ENCODE results near the gene PCDH1.

Gene PCDH1

GRCh38 chr5:141920771-141921170 is 42.6 kb upstream of the PCDH1 start:
- Histone ChIP-seq H3K4me2 (ENCODE audit: low read depth, low read length, poor library complexity, severe bottlenecking) (no peak overlapping the region), H3K9ac (ENCODE audit: low read depth, low read length, poor library complexity, severe bottlenecking) (no peak overlapping the region), H2AFZ (ENCODE audit: low read length) (no peak overlapping the region), H3K4me3 (ENCODE audit: low read length, poor library complexity, severe bottlenecking) (no peak overlapping the region), H3F3A (ENCODE audit: low read depth) (0 out of 2 replicates have a peak, but pooled peaks cover 2% of the 10 kb centered on the region), H3K9me2 (replicated peaks; ENCODE audit: low read depth, low read length) (no peaks in the 10 kb centered on the region), H3K9me3 (ENCODE audit: insufficient read depth, low read depth, low read length) (no peaks in the 10 kb centered on the region), H3K27me3 (ENCODE audit: insufficient read depth, low read length, poor library complexity, severe bottlenecking) (no peaks in the 10 kb centered on the region), H3K79me2 (ENCODE audit: insufficient read depth, low read length) (peaks cover 23% of the 10 kb centered on the region), H4K20me1 (ENCODE audit: insufficient read depth, low read length, poor library complexity, severe bottlenecking) (peaks cover 11% of the 10 kb centered on the region), H3K4me1 (ENCODE audit: insufficient read depth, low read length, poor library complexity, severe bottlenecking) (peaks cover 5% of the 10 kb centered on the region), H3K36me3 (ENCODE audit: insufficient read depth, low read length) (no peaks in the 10 kb centered on the region)
- TF ChIP-seq EZH2phosphoT487 (IDR thresholded peaks at IDR 0.05; ENCODE audit: borderline replicate concordance): no peak
- no peak for TF ChIP-seq CTCF (conservative IDR thresholded peaks at IDR 0.05; ENCODE audit: low read length)

DNA sequence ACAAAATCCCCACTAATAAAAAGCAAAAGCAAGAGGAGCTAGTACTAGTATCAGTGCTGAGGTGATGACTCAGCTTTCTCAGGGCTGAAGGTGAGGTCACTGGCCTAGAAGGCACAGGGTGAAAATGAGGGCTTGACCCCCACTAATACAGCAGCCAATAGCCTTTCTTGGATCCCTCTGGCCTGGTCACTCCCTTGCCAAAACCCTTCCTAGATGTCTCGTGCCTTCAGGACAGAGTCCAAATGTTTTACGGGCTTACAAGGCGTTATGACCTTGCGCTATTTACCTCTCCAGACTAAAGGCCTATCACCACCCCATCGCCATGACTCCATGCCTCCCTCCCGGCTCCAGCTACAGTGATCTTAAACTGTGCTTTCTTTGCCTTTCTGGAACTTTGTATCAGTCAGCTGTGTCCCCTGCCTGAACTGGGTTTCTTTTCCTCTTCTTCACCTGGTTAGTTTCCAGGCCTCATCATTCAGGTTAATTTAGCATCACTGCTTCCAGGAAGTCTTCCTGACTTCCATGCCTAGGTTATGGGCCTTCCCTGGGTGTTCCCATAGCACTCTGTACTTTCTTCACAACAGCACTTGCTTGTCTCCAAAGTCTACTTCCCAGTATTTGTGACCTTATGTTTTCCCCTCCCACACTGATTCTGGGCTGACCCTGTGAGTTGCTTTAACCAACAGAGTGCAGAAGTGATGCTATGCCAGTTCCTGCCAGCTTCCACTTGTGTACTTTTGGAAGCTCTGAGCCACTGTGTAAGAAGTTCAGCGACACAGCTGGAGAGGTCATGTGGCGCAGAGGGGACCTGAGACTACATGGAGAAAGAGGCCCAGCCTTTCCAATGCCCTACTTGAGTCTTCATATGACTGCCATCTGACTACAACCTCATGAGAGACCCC is 41.3 kb upstream of the PCDH1 start:
- no peak overlapping the region for H3K4me3 ChIP-seq (ENCODE audit: low read length, poor library complexity, severe bottlenecking)
- no peaks in the 10 kb centered on the region for H3K9me2 ChIP-seq (replicated peaks; ENCODE audit: low read depth, low read length)
- H3K9me3 ChIP-seq (ENCODE audit: insufficient read depth, low read depth, low read length): no peaks in the 10 kb centered on the region
- no peaks in the 10 kb centered on the region for H3K27me3 ChIP-seq (ENCODE audit: insufficient read depth, low read length, poor library complexity, severe bottlenecking)
- 0 out of 2 replicates have a peak, but pooled peaks cover 2% of the 10 kb centered on the region for H3F3A ChIP-seq (ENCODE audit: low read depth)
- peaks cover 4% of the 10 kb centered on the region for H4K20me1 ChIP-seq (ENCODE audit: insufficient read depth, low read length, poor library complexity, severe bottlenecking)
- no peak overlapping the region for H3K4me2 ChIP-seq (ENCODE audit: low read depth, low read length, poor library complexity, severe bottlenecking)
- TF ChIP-seq EZH2phosphoT487 (IDR thresholded peaks at IDR 0.05; ENCODE audit: borderline replicate concordance) (no peak), CTCF (conservative IDR thresholded peaks at IDR 0.05; ENCODE audit: low read length) (no peak)
- no peak overlapping the region for H2AFZ ChIP-seq (ENCODE audit: low read length)
- peaks cover 5% of the 10 kb centered on the region for H3K4me1 ChIP-seq (ENCODE audit: insufficient read depth, low read length, poor library complexity, severe bottlenecking)
- peaks cover 16% of the 10 kb centered on the region for H3K79me2 ChIP-seq (ENCODE audit: insufficient read depth, low read length)
- no peak overlapping the region for H3K9ac ChIP-seq (ENCODE audit: low read depth, low read length, poor library complexity, severe bottlenecking)
- no peaks in the 10 kb centered on the region for H3K36me3 ChIP-seq (ENCODE audit: insufficient read depth, low read length)

- H3K4me1 ChIP-seq (ENCODE audit: insufficient read depth, low read length, poor library complexity, severe bottlenecking): no peaks in the 10 kb centered on the region
- H2AFZ ChIP-seq (ENCODE audit: low read length): no peak overlapping the region
- TF ChIP-seq EZH2phosphoT487 (IDR thresholded peaks at IDR 0.05; ENCODE audit: borderline replicate concordance) (no peak), CTCF (conservative IDR thresholded peaks at IDR 0.05; ENCODE audit: low read length) (no peak)
- no peak overlapping the region for H3K4me2 ChIP-seq (ENCODE audit: low read depth, low read length, poor library complexity, severe bottlenecking)
- 0 out of 2 replicates have a peak, but pooled peaks cover 2% of the 10 kb centered on the region for H3F3A ChIP-seq (ENCODE audit: low read depth)
- H3K79me2 ChIP-seq (ENCODE audit: insufficient read depth, low read length): peaks cover 5% of the 10 kb centered on the region
- no peak overlapping the region for H3K9ac ChIP-seq (ENCODE audit: low read depth, low read length, poor library complexity, severe bottlenecking)
- no peaks in the 10 kb centered on the region for H3K9me3 ChIP-seq (ENCODE audit: insufficient read depth, low read depth, low read length)
- H3K36me3 ChIP-seq (ENCODE audit: insufficient read depth, low read length): no peaks in the 10 kb centered on the region
- no peak overlapping the region for H3K4me3 ChIP-seq (ENCODE audit: low read length, poor library complexity, severe bottlenecking)
- H3K27me3 ChIP-seq (ENCODE audit: insufficient read depth, low read length, poor library complexity, severe bottlenecking): no peaks in the 10 kb centered on the region
- H4K20me1 ChIP-seq (ENCODE audit: insufficient read depth, low read length, poor library complexity, severe bottlenecking): no peaks in the 10 kb centered on the region
- H3K9me2 ChIP-seq (replicated peaks; ENCODE audit: low read depth, low read length): no peaks in the 10 kb centered on the region
Observed at GRCh38 chr5:141917760-141918159, 39.5 kb upstream of the PCDH1 start.
